Lower lobe of right lung (tissue), 2 donors: ENCODE results near the gene PRCD. TPM values are rescaled to one million over a fixed set of nuclear protein-coding genes. Genes with fewer than 3 reads are reported as not detected.

ENCODE experiments used
- ATAC-seq, 2 donors: fragments of 200-7000 bp; cut with Tn5 transposase; one replicate each; pipeline ENCODE4 v1.9.1; 2020 to 2022; ENCODE audit warnings: mild to moderate bottlenecking in 2 of 2, moderate library complexity in 2 of 2
- DNase-seq: peaks from one replicate; pipeline ENCODE4 v3.0.0-alpha.2; 2020
- H3K27ac ChIP-seq: fragments of 200-600 bp; one replicate; pipeline ENCODE4 v1.8.0; 2022
- H3K27me3 ChIP-seq: fragments of 200-600 bp; one replicate; pipeline ENCODE4 v1.8.0; 2022; ENCODE audit warnings: low read depth
- H3K36me3 ChIP-seq: fragments of 200-600 bp; one replicate; pipeline ENCODE4 v1.8.0; 2022; ENCODE audit warnings: mild to moderate bottlenecking
- H3K4me1 ChIP-seq: fragments of 200-600 bp; one replicate; pipeline ENCODE4 v1.8.0; 2022
- H3K4me3 ChIP-seq: fragments of 200-600 bp; one replicate; pipeline ENCODE4 v1.8.0; 2022; ENCODE audit warnings: mild to moderate bottlenecking
- H3K9me3 ChIP-seq: fragments of 200-600 bp; one replicate; pipeline ENCODE4 v1.8.0; 2022
- intact Hi-C: fragments of 100-400 bp; cut with DNase I; formaldehyde crosslinking; loops from one replicate; pipeline ENCODE4 v1.11.0; 2022
- total RNA-seq: library from RNA; stranded (reverse); fragmentation: NEBNext Ultra II Directional; extraction: Animal tissue kit (Norgen Biotek cat#: 25700); gene quantifications from one replicate; pipeline ENCODE4 v1.2.1, GENCODE V29; 2021
- TF ChIP-seq, protein P1 (sequence below): fragments of 200-600 bp; IDR thresholded peaks from one replicate; pipeline ENCODE4 v1.8.0; 2022; ENCODE audit warnings: antibody characterized with exemption, mild to moderate bottlenecking
- donor health status: DM: no; HTN: yes; CAD: no; lungs with severe emphysema.

Gene PRCD
- total RNA-seq, 1 donor from 2014 or later = 8.2 TPM

DNA sequence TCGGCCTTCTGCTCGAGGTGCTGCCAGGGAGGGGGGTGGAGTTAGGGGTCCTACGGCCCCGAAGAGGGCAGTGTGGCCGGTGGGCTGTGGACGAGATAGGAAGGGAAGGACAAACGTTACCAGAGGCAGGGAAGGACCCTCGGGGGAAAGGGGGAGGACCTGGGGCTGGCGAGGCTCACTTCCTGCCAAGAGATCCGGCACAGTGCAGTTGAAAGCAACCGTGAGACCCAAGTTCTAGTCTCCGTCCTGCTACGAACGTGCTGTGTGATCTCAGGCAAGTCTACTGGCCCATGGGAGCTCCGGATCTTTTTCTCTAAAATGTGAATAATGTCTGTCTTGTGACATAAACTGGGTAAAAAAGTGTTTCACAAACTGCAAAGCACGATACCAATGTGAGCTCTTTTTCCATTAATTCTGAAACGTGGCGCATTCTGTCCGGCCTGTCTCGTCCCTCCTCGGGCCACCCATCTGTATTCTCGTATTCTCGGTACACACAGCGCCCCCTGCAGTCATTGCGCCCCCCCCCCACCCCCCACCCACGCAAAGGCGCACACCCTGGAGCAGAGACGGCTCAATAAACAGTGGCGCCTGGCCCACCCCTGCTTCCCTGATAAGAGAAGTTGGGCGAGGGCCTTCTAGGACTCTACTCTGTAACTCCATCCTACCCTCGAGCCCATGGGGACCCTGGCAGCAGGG lies 11.2 kb upstream of the PRCD start:
- H3K4me1 ChIP-seq = peaks cover 74% of the 10 kb centered on the region
- TF ChIP-seq, protein P1, sequence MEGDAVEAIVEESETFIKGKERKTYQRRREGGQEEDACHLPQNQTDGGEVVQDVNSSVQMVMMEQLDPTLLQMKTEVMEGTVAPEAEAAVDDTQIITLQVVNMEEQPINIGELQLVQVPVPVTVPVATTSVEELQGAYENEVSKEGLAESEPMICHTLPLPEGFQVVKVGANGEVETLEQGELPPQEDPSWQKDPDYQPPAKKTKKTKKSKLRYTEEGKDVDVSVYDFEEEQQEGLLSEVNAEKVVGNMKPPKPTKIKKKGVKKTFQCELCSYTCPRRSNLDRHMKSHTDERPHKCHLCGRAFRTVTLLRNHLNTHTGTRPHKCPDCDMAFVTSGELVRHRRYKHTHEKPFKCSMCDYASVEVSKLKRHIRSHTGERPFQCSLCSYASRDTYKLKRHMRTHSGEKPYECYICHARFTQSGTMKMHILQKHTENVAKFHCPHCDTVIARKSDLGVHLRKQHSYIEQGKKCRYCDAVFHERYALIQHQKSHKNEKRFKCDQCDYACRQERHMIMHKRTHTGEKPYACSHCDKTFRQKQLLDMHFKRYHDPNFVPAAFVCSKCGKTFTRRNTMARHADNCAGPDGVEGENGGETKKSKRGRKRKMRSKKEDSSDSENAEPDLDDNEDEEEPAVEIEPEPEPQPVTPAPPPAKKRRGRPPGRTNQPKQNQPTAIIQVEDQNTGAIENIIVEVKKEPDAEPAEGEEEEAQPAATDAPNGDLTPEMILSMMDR = peak; percentile 20

GRCh38 chr17:76529224-76530094 lies 10.4 kb upstream of the PRCD start:
- peak; percentile 64 to 76 for ATAC-seq
- H3K4me3 ChIP-seq = peak overlapping the region; percentile 14
- intact Hi-C loops = no loop called here
- DNase-seq = peak; percentile 83
- H3K27me3 ChIP-seq = no peaks in the 10 kb centered on the region
- no peaks in the 10 kb centered on the region for H3K9me3 ChIP-seq
- H3K36me3 ChIP-seq = no peaks in the 10 kb centered on the region
- TF ChIP-seq, protein P1 = no peak
- H3K27ac ChIP-seq = peak overlapping the region; percentile 90
- H3K4me1 ChIP-seq = peaks cover 68% of the 10 kb centered on the region

More for the DNA sequence above, 11.2 kb upstream of the PRCD start:
- intact Hi-C loops = no loop called here
- ATAC-seq (peak in 1 of 2 donors; percentile 4), DNase-seq (no peak)
- H3K36me3 ChIP-seq = no peaks in the 10 kb centered on the region
- no peaks in the 10 kb centered on the region for H3K27me3 ChIP-seq
- peak overlapping the region; percentile 90 for H3K27ac ChIP-seq
- peak overlapping the region; percentile 22 for H3K4me3 ChIP-seq
- H3K9me3 ChIP-seq = no peaks in the 10 kb centered on the region

DNA sequence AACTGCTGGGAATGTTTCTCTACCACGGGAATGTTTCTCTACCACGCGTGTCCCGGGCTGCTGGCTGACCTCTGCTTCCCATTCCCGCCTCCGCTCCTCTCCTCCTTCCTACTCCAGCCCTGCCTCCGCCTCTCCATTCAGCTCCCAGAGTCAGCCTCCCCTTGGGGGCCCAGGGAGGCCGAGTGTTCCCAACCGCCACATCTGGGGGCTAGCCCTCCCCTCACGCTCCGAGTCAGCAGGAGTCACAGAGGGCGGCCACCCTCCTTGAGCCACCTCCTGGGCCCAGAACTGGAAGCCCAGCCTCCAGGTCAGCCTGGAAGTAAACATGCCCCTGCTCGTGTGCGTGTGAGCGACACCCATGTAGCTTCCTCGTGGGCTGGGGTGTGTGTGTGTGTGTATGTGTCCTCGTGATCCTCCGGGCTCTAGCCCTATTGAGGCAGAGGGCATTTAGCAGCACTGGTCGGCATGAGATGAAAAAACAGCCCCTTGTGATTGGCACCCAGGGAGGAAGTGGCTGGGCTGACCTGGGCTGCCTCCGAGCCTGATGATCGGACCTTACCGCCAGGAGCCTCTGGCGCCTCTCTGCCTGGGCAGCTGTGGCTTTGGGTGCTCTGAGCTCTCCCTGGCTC lies 9.6 kb upstream of the PRCD start:
- H3K27me3 ChIP-seq = no peaks in the 10 kb centered on the region
- H3K4me3 ChIP-seq = peak overlapping the region; percentile 14
- H3K4me1 ChIP-seq = peaks cover 60% of the 10 kb centered on the region
- peak; percentile 29 to 75 for ATAC-seq
- H3K27ac ChIP-seq = peak overlapping the region; percentile 90
- TF ChIP-seq, protein P1 = no peak
- intact Hi-C loops = no loop called here
- H3K36me3 ChIP-seq = no peaks in the 10 kb centered on the region
- no peaks in the 10 kb centered on the region for H3K9me3 ChIP-seq
- DNase-seq = peak; percentile 80

DNA sequence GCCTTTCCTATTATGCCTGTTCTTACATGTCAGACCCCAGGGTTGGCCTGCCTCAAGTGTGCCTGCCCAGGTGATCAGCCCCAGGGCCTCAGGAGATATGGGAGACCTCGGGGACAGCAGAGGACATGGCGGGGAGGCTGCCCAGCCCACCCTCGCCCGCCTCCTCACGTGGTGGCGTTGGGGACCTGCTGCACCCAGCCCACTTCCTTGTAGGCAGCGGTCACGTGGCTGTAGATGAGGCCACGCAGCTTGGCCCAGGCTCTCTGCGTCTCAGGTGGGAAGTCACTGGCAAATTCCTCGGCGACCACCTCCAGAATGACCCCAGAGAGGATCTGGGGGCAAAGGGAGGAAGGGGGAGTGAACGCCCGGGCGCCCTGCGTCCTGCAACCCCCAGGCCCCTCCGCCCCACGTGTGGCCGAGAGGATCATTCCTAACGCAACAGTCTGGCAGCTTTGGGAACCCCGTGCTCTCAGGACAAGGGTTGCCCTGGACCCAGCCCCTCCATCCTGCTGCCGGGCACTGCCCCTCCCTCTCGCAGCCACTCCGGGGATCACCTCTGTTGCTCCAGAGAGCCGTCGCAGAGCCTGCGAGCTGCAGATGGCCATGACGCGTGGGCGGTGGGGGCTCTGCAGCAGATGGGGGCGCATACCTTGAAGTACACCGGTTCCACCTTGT lies 8.9 kb upstream of the PRCD start:
- Histone ChIP-seq H3K27ac (peak overlapping the region; percentile 90), H3K36me3 (no peaks in the 10 kb centered on the region), H3K27me3 (no peaks in the 10 kb centered on the region), H3K9me3 (no peaks in the 10 kb centered on the region), H3K4me1 (peaks cover 62% of the 10 kb centered on the region), H3K4me3 (no peak overlapping the region)
- ATAC-seq = no peak
- TF ChIP-seq, protein P1 = no peak
- intact Hi-C loops = no loop called here
- DNase-seq = no peak

GRCh38 chr17:76531486-76532038 lies 8.3 kb upstream of the PRCD start:
- ATAC-seq (no peak), DNase-seq (no peak)
- no peaks in the 10 kb centered on the region for H3K36me3 ChIP-seq
- H3K27me3 ChIP-seq = peaks cover 3% of the 10 kb centered on the region
- H3K4me3 ChIP-seq = no peak overlapping the region
- TF ChIP-seq, protein P1 = no peak
- H3K4me1 ChIP-seq = peaks cover 68% of the 10 kb centered on the region
- intact Hi-C loops = no loop called here
- H3K9me3 ChIP-seq = no peaks in the 10 kb centered on the region
- peak overlapping the region; percentile 90 for H3K27ac ChIP-seq
